HG03135 (cell line): ENCODE measurements around the gene UTP11.

Source experiments
- ATAC-seq: cut with Tn5 transposase; IDR thresholded peaks from one replicate; pipeline ENCODE4 v1.9.1; 2021; ENCODE audit warnings: mild to moderate bottlenecking, moderate library complexity; ENCODE audit not compliant: unreplicated experiment

The UTP11 gene

GRCh38 chr1:38003261-38004250, 9.0 kb upstream of the UTP11 start:
- no peak for ATAC-seq

GRCh38 chr1:38004284-38005108, 8.0 kb upstream of the UTP11 start:
- no peak for ATAC-seq

GRCh38 chr1:38005195-38006007, 7.1 kb upstream of the UTP11 start, which contains the start of gene FHL3:
Gene FHL3, minus strand, starts transcription at chr1:38005514. Its CDS starts 6,102 bp downstream, at chr1:37999412.
- no peak for ATAC-seq

GRCh38 chr1:38006008-38006828, 6.3 kb upstream of the UTP11 start:
- ATAC-seq, result no peak

- no peak for ATAC-seq
Observed at GRCh38 chr1:38009088-38009840, 3.3 kb upstream of the UTP11 start.

GRCh38 chr1:38009841-38010180, 2.7 kb upstream of the UTP11 start:
- ATAC-seq, result no peak

- ATAC-seq, result no peak
Observed at GRCh38 chr1:38013227-38013622, 691 bp downstream of the UTP11 start.

GRCh38 chr1:38014171-38014570, 1.6 kb downstream of the UTP11 start:
- no peak for ATAC-seq

GRCh38 chr1:38014724-38015424, 2.3 kb downstream of the UTP11 start:
- ATAC-seq, result no peak

GRCh38 chr1:38015978-38016725, 3.6 kb downstream of the UTP11 start:
- no peak for ATAC-seq

- no peak for ATAC-seq
Observed at GRCh38 chr1:38018864-38019343, 6.4 kb downstream of the UTP11 start.

GRCh38 chr1:38020396-38020795, 7.9 kb downstream of the UTP11 start:
- ATAC-seq, result no peak

- no peak for ATAC-seq
Observed at GRCh38 chr1:38021969-38022368, 9.4 kb downstream of the UTP11 start.

GRCh38 chr1:38022810-38023209, 10.3 kb downstream of the UTP11 start:
- ATAC-seq, result no peak

GRCh38 chr1:38025233-38025632, 12.7 kb downstream of the UTP11 start:
- no peak for ATAC-seq

GRCh38 chr1:38025664-38026063, 13.1 kb downstream of the UTP11 start:
- no peak for ATAC-seq

- ATAC-seq, result no peak
Observed at GRCh38 chr1:38026592-38027200, 14.2 kb downstream of the UTP11 start.
